K562 (cell line): ENCODE measurements around the gene MEIS1. TPM values are rescaled to one million over a fixed set of nuclear protein-coding genes. Genes with fewer than 3 reads are reported as not detected.

Experiments
- ATAC-seq: fragments of 200-7000 bp; cut with Tn5 transposase; 3 replicates; pipeline ENCODE4 v1.9.1; 2020; ENCODE audit warnings: moderate library complexity
- BruUV-seq: library from RNA; stranded (reverse); fragments of 400-500 nt; replicated peaks from 2 replicates; lab custom pipeline; 2021; lab: Mats Ljungman, UMichigan
- CTCF ChIA-PET: fragments of 300-600 bp; formaldehyde crosslinking; extraction: SDS; loops from one replicate; lab custom pipeline; 2021; ENCODE audit warnings: low intra/inter-chr PET ratio; lab: Yijun Ruan, JAX
- POLR2A ChIA-PET: fragments of 300-600, 350-650 bp; sonication (Branson Sonifier 250); formaldehyde crosslinking; extraction: SDS; loops from one replicate; lab custom pipeline; 2021; ENCODE audit warnings: antibody characterized with exemption, inconsistent platforms; lab: Yijun Ruan, JAX
- DNase-seq, 4 experiments: peaks; one replicate each; pipeline versions ENCODE4 v3.0.0 to v3.0.0-alpha.2; 2011 to 2018; ENCODE audit warnings: low spot score in 3 of 4, mixed read lengths in 3 of 4; ENCODE audit errors: extremely low read depth in 1 of 4
- FAIRE-seq: peaks from 2 replicates; lab custom pipeline; 2011; peaks lifted over from hg19 to GRCh38; lab: Jason Lieb, UNC
- H2AFZ ChIP-seq: 2 replicates; pipeline ENCODE4 v1.6.0; 2011; ENCODE audit warnings: low read depth, low read length, control low read depth, inconsistent platforms
- H3K27ac ChIP-seq: fragments of 200-600 bp; 3 replicates; pipeline ENCODE4 v1.8.0; 2011; ENCODE audit warnings: low read depth, mild to moderate bottlenecking, control low read depth, inconsistent platforms, low read length, moderate library complexity, mixed read lengths; ENCODE audit errors: extremely low read depth
- H3K27me3 ChIP-seq, 2 experiments: fragments of 300-600 bp in 1 of 2; 2 replicates in 1 of 2; 3 replicates in 1 of 2; pipeline versions ENCODE4 v1.6.0 to v1.8.0; 2011; ENCODE audit warnings: inconsistent platforms in 2 of 2, low read length in 2 of 2, mild to moderate bottlenecking in 1 of 2, mixed read lengths in 1 of 2, moderate library complexity in 1 of 2; ENCODE audit not compliant: control insufficient read depth in 2 of 2, insufficient read depth in 2 of 2
- H3K36me3 ChIP-seq: fragments of 300-600 bp; 3 replicates; pipeline ENCODE4 v1.8.0; 2011; ENCODE audit warnings: mild to moderate bottlenecking, low read length, inconsistent platforms; ENCODE audit not compliant: control insufficient read depth, insufficient read depth
- H3K4me1 ChIP-seq, 2 experiments: fragments of 200-600 bp in 1 of 2; replicated peaks in 1 of 2; 2 replicates in 1 of 2; 3 replicates in 1 of 2; pipeline versions ENCODE4 v1.5.1 to v1.8.0; 2011; ENCODE audit warnings: inconsistent platforms in 2 of 2, low read length in 2 of 2, mild to moderate bottlenecking in 1 of 2, mixed read lengths in 1 of 2, moderate library complexity in 1 of 2; ENCODE audit not compliant: control insufficient read depth in 2 of 2, insufficient read depth in 2 of 2
- H3K4me2 ChIP-seq: 2 replicates; pipeline ENCODE4 v1.6.1; 2011; ENCODE audit warnings: low read length, control low read depth, inconsistent platforms, mixed read lengths; ENCODE audit not compliant: insufficient read depth
- H3K4me3 ChIP-seq: fragments of 200-600 bp; sonication (generic), shearing (Covaris generic); 2 replicates; pipeline ENCODE4 v1.5.1; 2016; ENCODE audit warnings: control low read depth, inconsistent platforms
- H3K79me2 ChIP-seq: fragments of 200-600 bp; 3 replicates; pipeline ENCODE4 v1.8.0; 2011; ENCODE audit warnings: low read length, inconsistent platforms; ENCODE audit not compliant: control insufficient read depth, insufficient read depth
- H3K9ac ChIP-seq, 2 experiments: 2 replicates each; pipeline versions ENCODE4 v1.6.0 to v1.6.1; 2011; ENCODE audit warnings: low read depth in 2 of 2, low read length in 2 of 2, control low read depth in 1 of 2, inconsistent platforms in 1 of 2, mild to moderate bottlenecking in 1 of 2, mixed read lengths in 1 of 2; ENCODE audit not compliant: insufficient read depth in 1 of 2
- H3K9me1 ChIP-seq: one replicate; pipeline ENCODE4 v1.6.0; 2011; ENCODE audit warnings: inconsistent platforms, mild to moderate bottlenecking, low read length, moderate library complexity; ENCODE audit not compliant: control insufficient read depth, insufficient read depth
- H3K9me3 ChIP-seq: replicated peaks from 2 replicates; pipeline ENCODE4 v1.5.1; 2011; ENCODE audit warnings: low read depth, low read length, inconsistent platforms; ENCODE audit not compliant: control insufficient read depth, insufficient read depth
- H4K20me1 ChIP-seq: replicated peaks from 2 replicates; pipeline ENCODE4 v1.6.1; 2011; ENCODE audit warnings: low read length, inconsistent platforms, mixed read lengths; ENCODE audit not compliant: control insufficient read depth, insufficient read depth
- ADNP ChIP-seq: fragments of 200-800 bp; sonication (Bioruptor generic); IDR thresholded peaks from 2 replicates; pipeline ENCODE4 v1.6.1; 2016; ENCODE audit warnings: missing genetic modification characterization, missing compliant biosample characterization
- ELK3 ChIP-seq: fragments of 450-650 bp; formaldehyde crosslinking; IDR thresholded peaks from 2 replicates; pipeline ENCODE4 v1.4.0; 2020; ENCODE audit warnings: mild to moderate bottlenecking
- GABPB2 ChIP-seq: fragments of 250-450 bp; sonication (Bioruptor Pico); conservative IDR thresholded peaks from 2 replicates; pipeline ENCODE4 v1.5.1; 2021; ENCODE audit warnings: mild to moderate bottlenecking
- IRF2 ChIP-seq: sonication (generic); formaldehyde crosslinking; IDR thresholded peaks from 2 replicates; pipeline ENCODE4 v1.8.1; 2022; ENCODE audit warnings: mild to moderate bottlenecking, missing genetic modification reagents
- MNT ChIP-seq, 2 experiments: fragments of 450-650 bp; conservative IDR thresholded peaks; 2 replicates each; pipeline ENCODE4 v1.6.1; 2017; ENCODE audit warnings: mild to moderate bottlenecking in 2 of 2, moderate library complexity in 2 of 2
- MTF1 ChIP-seq: fragments of 250-450 bp; sonication (Bioruptor Pico); IDR thresholded peaks from 2 replicates; pipeline ENCODE4 v1.9.0; 2021; ENCODE audit warnings: moderate library complexity, mild to moderate bottlenecking, inconsistent platforms, borderline replicate concordance
- RBFOX2 ChIP-seq: fragments of 200-400 bp; formaldehyde crosslinking; IDR thresholded peaks from 2 replicates; pipeline ENCODE4 v1.6.1; 2017; ENCODE audit warnings: low read depth, mild to moderate bottlenecking, low read length, moderate library complexity
- ZNF175 ChIP-seq: fragments of 200-800 bp; sonication (Bioruptor generic); IDR thresholded peaks from 2 replicates; pipeline ENCODE4 v1.6.1; 2016; ENCODE audit warnings: low read depth, mild to moderate bottlenecking, missing genetic modification characterization, missing compliant biosample characterization
- ZNF41 ChIP-seq: fragments of 250-450 bp; sonication (Bioruptor Pico); conservative IDR thresholded peaks from 2 replicates; pipeline ENCODE4 v1.4.0; 2020; ENCODE audit warnings: mild to moderate bottlenecking
- ZNF695 ChIP-seq: fragments of 450-650 bp; formaldehyde crosslinking; IDR thresholded peaks from 2 replicates; pipeline ENCODE4 v1.4.0; 2020; ENCODE audit warnings: mild to moderate bottlenecking, moderate library complexity
- WGBS: fragments of 100-300 bp; shearing (Covaris generic); methylation state at CpG from one replicate; pipeline ENCODE4 v1.1.6; 2016; ENCODE audit warnings: low coverage, mixed read lengths; ENCODE audit not compliant: insufficient coverage; ENCODE audit errors: missing lambda C conversion rate; 5-methylcytosine and 5-hydroxymethylcytosine counted together
- in situ Hi-C: fragments of 300-500 bp; cut with MboI; formaldehyde crosslinking; loops from 4 replicates; pipeline ENCODE4 v1.15.0; 2018; ENCODE audit warnings: inconsistent platforms, mixed read lengths
- intact Hi-C: fragments of 100-400 bp; cut with micrococcal nuclease; formaldehyde crosslinking; loops from 2 replicates; pipeline ENCODE4 v1.14.2; 2022
- polyA plus RNA-seq, 8 experiments: library from polyadenylated mRNA; depleted of rRNA in 4 of 8; stranded (reverse) in 5 of 8; unstranded in 3 of 8; fragments of >200 nt; fragmentation: Nextera tagmentation in 2 of 8; fragmentation: Illumina TruSeq in 1 of 8; extraction: Ambion mirVana in 2 of 8; extraction: Trizol in 1 of 8; gene quantifications; 2 replicates each; pipeline versions ENCODE4 v1.2.1 to v1.2.3, GENCODE V29; 2011 to 2014; ENCODE audit warnings: inconsistent platforms in 1 of 8, missing spikeins in 1 of 8
- total RNA-seq, 7 experiments: library from RNA; depleted of rRNA in 6 of 7; stranded (reverse); fragments of >200 nt in 6 of 7; fragmentation: Illumina TruSeq in 2 of 7; extraction: Trizol in 2 of 7; gene quantifications; 2 replicates each; pipeline versions ENCODE4 v1.2.1 to v1.2.3, GENCODE V29; 2011 to 2021; ENCODE audit warnings: low replicate concordance in 1 of 7
- TF ChIP-seq, protein P1 (sequence below), 2 experiments: fragments of 450-650 bp; IDR thresholded peaks; 2 replicates each; pipeline ENCODE4 v1.6.1; 2018; ENCODE audit warnings: mild to moderate bottlenecking in 2 of 2, low read depth in 1 of 2; ENCODE audit not compliant: partially characterized antibody in 2 of 2
- TF ChIP-seq, protein P2 (sequence below): fragments of 150-350 bp; IDR thresholded peaks from 2 replicates; pipeline ENCODE4 v1.6.1; 2014; ENCODE audit warnings: low read depth, mild to moderate bottlenecking, low read length, borderline replicate concordance

MEIS1 gene
- total and polyA plus RNA-seq, 9 of the 15 experiments (the other 6 are each of a cell fraction or from before 2014, with no cell fraction given): 2.3 to 9.0 (median 5.9) TPM

- ChIA-PET CTCF (no interaction called here), POLR2A (no interaction called here)
- ATAC-seq (no peak), FAIRE-seq (no peak), DNase-seq (no peak)
- in situ Hi-C loops: no loop called here
- Histone ChIP-seq H3K36me3 (no peaks in the 10 kb centered on the region), H3K4me1 (no peaks in the 10 kb centered on the region), H3K4me2 (no peak overlapping the region), H3K27ac (no peak overlapping the region), H4K20me1 (no peaks in the 10 kb centered on the region), H3K27me3 (no peaks in the 10 kb centered on the region), H3K9me1 (no peaks in the 10 kb centered on the region), H3K9ac (no peak overlapping the region), H3K79me2 (no peaks in the 10 kb centered on the region), H2AFZ (no peak overlapping the region), H3K9me3 (no peaks in the 10 kb centered on the region), H3K4me3 (no peak overlapping the region)
- no TSS peak for BruUV-seq
- intact Hi-C loops: no loop called here
- 3% methylated on average over 2 of the region's 2 CpGs for WGBS
- TF ChIP-seq ZNF175 (CRISPR knock-in tag): no peak
- TF ChIP-seq ZNF695 (CRISPR knock-in tag): no peak
- no peak for TF ChIP-seq GABPB2 (CRISPR knock-in tag)
- TF ChIP-seq, protein P1, sequence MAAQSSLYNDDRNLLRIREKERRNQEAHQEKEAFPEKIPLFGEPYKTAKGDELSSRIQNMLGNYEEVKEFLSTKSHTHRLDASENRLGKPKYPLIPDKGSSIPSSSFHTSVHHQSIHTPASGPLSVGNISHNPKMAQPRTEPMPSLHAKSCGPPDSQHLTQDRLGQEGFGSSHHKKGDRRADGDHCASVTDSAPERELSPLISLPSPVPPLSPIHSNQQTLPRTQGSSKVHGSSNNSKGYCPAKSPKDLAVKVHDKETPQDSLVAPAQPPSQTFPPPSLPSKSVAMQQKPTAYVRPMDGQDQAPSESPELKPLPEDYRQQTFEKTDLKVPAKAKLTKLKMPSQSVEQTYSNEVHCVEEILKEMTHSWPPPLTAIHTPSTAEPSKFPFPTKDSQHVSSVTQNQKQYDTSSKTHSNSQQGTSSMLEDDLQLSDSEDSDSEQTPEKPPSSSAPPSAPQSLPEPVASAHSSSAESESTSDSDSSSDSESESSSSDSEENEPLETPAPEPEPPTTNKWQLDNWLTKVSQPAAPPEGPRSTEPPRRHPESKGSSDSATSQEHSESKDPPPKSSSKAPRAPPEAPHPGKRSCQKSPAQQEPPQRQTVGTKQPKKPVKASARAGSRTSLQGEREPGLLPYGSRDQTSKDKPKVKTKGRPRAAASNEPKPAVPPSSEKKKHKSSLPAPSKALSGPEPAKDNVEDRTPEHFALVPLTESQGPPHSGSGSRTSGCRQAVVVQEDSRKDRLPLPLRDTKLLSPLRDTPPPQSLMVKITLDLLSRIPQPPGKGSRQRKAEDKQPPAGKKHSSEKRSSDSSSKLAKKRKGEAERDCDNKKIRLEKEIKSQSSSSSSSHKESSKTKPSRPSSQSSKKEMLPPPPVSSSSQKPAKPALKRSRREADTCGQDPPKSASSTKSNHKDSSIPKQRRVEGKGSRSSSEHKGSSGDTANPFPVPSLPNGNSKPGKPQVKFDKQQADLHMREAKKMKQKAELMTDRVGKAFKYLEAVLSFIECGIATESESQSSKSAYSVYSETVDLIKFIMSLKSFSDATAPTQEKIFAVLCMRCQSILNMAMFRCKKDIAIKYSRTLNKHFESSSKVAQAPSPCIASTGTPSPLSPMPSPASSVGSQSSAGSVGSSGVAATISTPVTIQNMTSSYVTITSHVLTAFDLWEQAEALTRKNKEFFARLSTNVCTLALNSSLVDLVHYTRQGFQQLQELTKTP (IDR thresholded peaks at IDR 0.05; ENCODE audit: low read depth in 1 of 2, partially characterized antibody in 2 of 2): no peak
- no peak for TF ChIP-seq RBFOX2
- no peak for TF ChIP-seq MTF1 (CRISPR knock-in tag)
- TF ChIP-seq IRF2 (CRISPR knock-in tag): no peak
- no peak for TF ChIP-seq ELK3 (CRISPR knock-in tag)
- TF ChIP-seq, protein P2, sequence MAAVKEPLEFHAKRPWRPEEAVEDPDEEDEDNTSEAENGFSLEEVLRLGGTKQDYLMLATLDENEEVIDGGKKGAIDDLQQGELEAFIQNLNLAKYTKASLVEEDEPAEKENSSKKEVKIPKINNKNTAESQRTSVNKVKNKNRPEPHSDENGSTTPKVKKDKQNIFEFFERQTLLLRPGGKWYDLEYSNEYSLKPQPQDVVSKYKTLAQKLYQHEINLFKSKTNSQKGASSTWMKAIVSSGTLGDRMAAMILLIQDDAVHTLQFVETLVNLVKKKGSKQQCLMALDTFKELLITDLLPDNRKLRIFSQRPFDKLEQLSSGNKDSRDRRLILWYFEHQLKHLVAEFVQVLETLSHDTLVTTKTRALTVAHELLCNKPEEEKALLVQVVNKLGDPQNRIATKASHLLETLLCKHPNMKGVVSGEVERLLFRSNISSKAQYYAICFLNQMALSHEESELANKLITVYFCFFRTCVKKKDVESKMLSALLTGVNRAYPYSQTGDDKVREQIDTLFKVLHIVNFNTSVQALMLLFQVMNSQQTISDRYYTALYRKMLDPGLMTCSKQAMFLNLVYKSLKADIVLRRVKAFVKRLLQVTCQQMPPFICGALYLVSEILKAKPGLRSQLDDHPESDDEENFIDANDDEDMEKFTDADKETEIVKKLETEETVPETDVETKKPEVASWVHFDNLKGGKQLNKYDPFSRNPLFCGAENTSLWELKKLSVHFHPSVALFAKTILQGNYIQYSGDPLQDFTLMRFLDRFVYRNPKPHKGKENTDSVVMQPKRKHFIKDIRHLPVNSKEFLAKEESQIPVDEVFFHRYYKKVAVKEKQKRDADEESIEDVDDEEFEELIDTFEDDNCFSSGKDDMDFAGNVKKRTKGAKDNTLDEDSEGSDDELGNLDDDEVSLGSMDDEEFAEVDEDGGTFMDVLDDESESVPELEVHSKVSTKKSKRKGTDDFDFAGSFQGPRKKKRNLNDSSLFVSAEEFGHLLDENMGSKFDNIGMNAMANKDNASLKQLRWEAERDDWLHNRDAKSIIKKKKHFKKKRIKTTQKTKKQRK: no peak
- TF ChIP-seq ADNP (tag): no peak
- TF ChIP-seq ZNF41 (CRISPR knock-in tag): no peak
- no peak for TF ChIP-seq MNT (conservative IDR thresholded peaks at IDR 0.05)
These were observed 113.0 kb downstream of the MEIS1 start for GRCh38 chr2:66547887-66548286.
